Measurements from ENCODE around the gene COPS9.

Gene COPS9

DNA sequence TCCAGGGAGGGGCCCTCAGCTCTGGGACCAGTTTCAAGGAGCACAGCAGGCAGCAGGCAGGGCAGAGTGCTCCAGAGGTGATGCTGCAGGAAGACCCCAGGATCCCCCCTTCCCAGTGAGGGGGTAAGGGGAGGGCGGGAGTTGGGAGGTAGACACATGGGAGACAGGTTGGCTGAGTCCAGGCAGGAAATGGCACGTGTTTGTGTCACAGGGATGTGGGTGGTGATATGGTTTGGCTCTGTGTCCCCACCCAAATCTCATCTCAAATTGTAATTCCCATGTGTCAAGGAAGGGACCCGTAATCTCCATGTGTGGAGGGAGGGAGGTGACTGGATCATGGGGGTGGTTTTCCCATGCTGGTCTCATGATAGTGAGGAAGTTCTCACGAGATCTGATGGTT, 29.6 kb upstream of the COPS9 start:
- no peak for DNase-seq

DNA sequence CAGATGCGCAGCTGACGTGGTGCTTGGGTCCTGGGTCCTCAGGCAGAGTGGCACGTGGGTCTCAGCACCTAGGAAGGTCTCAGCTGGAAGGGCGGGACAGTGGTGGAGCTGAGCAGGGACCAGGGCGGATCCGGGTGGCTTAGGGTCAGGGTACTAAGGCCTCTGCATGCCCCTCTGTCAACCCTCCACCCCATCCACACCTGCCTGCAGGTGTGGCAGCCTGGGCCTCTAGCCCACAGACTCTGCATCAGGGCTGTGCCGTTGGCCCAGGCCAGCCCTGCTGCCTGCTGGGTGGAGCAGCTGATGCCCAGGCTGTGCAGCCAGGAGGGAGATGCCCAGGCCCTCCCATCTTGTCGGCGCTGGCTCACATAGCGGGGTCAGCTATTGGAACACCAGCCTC, 28.9 kb upstream of the COPS9 start:
- no peak for DNase-seq

DNA sequence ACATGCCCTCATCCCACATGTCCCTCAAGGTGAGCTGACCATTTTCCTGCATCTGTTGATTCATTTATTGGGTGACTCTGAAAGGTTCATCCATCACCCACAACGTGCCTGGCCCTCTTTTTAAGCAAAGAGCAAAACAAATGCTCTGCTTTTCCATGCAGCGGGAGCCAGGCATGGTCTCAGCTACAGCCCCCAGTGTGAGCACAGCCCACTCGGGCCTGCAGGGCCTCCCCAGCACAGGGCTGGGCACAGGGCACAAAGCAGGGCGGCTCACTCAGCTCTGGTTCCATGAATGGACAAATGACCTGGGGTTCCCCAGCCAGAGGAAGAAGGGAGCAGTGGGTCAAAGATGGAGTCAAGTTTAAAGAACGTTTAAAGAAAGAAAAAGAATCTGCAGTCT, 28.5 kb upstream of the COPS9 start:
- DNase-seq = no peak

DNA sequence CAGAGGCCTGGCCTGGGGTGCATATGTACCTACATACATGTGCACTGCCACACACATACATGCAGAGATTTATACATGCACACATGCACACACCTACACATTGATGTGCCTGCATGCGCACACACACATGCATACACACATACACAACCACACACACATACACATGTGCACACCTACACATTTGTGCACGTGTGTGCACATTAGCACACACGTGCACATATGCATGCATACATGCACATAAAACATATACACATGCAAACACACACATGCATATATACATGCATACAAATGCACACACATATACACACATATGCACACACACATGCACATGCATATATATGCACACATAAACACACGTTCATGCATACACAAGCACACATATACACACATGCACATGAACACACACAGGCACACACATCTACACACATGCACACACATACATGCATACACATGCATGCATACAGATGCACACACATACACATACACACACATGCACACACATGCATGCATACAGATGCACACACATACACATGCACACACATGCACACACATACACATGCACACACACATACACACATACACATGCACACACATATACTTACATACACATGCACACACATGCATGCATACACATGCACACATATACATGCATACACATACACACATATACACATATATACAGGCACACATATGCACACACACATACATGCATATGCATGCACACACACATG, 27.9 kb upstream of the COPS9 start:
- no peak for DNase-seq

DNA sequence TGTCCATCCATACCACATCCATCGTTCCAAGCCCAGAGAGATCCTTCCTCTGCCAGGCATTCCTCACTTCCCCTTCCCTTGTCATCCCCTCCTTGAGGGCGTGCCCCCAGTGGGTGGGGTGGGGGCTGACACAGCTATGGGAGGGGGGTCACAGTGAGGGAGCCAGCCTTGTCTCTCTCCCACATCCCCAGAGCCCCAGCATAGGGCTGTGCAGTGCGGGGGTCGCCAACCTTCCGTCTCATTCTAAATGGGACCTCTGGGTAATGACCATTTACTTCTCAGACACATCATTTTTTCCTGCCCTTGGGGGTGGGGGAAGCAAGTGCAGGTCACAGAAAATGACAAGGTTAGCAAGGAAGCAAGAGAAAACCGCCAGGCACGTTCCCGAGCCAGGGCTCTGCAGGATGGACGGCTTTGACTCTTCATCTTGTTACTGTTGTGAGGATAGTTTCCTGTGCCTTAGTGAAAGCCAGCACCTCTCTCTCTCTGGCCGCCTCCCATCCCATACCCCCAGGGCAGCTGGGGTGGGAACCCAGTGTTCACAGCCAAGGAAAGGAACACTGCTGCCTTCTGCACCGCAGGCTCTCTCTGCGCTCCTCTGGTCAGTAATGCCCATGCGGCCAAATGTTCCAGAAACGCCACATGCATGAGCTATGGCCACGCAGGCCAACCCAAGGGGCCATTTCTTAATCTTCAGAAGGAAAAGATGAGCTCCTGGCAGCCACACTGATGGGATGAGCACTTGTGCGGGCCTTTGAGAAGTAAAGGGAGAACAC, 27.0 kb upstream of the COPS9 start:
- DNase-seq = no peak

DNA sequence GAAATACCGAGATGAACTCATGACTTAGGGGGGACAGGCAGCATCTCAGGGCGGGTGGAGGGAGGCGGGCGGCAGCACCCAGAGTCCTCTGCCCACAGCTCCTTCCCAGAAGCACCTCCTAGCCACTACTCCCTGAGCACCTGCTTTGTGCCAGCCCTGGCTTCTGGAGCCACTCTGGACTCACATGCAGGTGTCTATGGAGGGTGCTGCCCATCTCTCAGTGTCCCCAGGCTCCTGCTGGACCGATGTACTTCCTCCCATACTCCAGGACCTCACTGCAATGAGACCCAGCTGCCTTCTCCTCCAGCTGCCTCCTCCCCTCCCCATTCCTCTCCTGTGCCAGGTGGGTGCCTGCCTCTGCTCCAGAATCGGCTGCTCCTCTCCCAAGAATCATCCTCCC, 26.4 kb upstream of the COPS9 start:
- DNase-seq = no peak

DNA sequence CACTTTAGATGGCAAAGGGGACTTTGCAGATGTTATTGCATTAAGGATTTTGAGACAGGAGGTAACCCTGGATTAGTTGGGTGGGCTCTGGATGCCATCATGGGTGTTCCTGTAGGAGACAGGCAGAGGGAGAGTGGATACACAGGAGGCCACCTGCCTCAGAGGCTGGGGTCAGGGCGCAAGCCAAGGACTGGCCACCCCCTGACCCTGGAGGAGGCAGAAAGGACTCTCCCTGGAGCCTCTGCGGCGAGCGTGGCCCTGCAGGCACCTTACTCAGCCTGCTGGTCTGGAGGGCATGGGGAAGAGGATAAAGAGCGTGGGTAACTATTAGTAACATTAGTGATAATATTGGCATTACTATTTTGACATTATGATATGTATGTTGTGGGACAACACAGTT, 25.9 kb upstream of the COPS9 start:
- no peak for DNase-seq

DNA sequence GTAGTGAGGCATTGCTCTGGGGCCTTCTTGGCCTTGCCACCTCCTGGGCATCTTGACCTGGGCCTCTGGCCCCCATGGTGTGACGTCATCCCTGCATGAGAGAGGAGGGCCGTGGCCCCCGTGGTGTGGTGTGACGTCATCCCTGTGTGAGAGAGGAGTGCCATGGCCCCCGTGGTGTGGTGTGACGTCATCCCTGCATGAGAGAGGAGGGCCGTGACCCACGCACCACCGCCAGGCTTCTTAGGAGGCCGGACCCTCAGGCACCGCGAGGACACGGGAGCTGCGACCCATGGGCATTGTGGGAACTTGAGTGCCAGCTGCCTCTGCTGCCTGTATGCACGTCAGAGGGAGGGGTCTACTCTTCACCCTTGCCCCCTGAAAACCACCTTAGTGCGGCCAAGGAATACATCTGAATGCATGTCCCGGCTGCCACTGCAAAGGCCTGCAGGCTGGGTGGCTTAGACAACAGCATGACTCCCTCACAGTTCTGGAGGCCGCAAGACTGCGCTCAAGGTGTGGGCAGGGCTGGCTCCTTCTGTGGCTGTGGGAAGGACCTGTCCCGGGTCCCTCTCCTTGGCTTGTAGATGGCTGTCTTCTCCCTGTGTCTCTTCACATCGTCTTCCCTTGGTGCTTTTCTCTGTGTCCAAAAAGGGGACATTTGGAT, 25.1 kb upstream of the COPS9 start:
- no peak for DNase-seq

DNA sequence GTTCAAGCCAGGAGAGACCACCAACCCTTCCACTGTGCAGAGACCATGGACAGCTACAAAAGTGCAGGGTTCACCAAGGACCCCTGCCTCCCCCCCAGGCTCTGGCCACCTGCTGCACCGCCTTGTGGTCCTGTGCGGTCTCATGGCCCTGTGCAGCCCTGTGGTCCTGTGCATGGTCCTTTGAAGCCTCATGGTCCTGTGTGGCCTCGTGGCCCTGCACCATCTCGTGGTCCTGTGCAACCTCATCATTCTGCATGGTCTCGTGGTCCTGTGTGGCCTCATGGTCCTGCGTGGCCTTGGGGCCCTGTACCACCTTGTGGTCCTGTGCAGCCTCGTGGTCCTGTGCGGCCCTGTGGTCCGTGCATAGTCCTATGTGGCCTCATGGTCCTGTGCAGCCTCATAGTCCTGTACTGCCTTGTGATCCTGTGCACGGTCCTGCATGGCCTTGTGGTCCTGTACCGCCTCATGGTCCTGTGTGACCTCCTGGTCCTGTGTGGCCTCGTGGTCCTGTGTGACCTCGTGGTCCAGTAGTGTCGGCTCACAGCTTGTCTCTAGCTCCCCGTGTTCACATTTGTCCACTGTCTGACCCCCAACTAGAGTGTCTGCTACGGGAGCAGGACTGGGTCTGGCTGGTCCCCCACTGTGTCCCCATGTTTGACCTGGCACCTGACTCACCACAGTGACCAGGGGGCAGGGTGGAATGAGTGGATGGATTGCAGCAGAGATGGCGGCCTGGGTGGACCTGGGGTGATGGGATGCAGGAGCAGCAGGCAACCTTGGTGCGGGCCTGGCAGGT, 24.4 kb upstream of the COPS9 start:
- DNase-seq = no peak

DNA sequence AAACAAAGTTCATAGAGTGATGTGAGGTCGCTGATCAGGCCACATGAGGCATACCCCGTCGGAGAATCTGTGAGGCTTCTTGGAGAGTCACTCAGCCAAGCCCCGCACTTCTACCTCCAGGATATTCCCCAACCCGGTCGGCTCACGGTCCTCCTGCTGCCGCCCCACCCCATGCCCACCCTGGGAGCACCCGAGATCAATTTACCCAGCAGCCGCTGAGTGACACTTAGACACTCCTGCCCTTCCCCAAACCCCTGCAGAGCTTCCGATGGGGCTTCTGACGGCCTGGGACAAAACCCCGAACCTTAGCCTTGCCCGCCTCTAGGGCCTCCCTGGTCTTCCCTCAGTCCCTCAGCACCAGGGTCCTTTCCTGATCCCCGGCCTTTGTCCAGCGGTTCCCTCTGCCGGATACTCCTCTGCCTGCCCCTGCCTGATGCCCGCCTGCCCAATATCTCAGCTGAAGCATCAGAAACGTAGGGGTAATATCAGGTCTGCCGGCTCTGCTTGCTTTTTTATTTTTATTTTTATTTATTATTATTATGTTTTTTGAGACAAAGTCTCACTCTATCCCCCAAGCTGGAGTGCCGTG, 23.2 kb upstream of the COPS9 start:
- no peak for DNase-seq

DNA sequence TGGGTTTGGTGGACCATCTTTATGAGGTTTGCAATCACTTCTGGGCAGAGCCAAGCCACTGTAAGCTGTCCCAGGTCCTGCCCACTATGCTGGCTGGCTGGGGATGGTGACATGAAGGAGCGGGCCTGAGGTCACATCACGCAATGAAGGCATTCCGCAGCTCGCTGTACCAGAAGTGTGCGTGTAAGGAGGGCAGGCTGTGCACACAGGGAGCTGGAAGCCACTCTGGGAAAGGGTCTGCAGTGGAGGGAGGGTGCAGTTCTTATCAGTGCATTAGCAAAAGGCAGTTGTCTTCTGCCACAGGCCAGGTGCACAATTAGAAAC, 21.0 kb upstream of the COPS9 start:
- no peak for DNase-seq

DNA sequence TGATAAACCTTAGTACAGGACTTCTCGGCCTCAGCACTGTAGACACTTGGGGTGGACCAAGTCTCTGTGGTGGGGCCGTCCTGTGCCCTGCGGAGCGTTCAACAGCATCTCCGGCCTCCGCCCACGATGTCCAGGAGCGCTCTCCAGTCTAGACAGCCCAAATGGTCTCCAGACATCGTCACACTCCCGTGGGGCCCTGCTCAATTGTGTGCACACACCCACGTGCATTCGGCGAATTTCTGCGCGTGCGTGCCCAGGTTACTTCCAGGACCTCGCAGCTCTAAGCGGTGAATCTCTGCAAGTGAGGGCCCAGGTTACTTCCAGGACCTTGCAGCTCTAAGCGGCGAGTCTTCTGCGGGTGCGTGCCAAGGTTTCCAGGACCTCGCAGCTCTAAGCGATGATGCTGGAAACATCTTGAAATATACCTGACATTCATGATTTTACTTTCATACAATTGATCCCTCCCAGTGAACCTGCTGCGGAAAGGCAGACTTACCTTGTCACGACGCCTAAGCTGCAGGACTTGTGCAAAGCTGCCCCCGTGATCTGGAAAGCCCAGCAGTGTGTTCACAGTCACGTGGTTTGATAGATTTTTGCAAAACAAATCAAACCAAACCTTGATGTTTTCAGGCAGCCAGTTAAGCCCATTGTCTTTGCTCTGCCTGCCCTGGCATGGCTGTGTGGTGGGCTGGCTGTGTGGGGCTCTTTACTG, 20.5 kb upstream of the COPS9 start:
- no peak for DNase-seq

DNA sequence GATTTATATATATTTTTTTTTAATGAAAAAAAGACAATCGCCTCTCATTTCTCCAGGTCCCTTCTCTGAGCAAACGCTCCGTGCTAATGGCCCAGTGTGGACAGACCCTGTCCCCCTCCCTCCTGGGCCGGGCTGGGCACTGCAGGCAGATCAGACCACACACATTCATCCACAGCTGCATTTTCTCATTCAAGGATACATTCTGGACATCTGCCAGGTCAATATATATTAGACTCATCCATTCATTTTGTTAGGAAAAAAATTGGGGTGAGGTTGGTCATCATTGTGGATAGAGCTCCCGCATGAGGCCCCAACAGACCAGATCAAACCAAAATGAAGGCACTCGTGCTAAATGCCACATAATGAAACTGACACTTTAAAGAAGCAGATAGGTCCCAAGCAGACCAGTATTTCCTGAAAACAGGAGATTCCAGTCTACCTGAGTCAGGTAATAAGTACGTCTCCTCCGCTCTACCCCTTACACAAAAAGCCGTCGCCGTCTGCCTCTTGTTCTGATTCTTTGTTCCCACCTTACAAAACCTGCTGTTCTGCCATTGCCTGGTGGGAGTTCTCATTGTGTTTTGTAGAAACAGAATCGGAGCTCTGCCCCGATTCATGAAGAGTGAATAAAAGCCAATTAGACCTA, 19.8 kb upstream of the COPS9 start:
- no peak for DNase-seq

DNA sequence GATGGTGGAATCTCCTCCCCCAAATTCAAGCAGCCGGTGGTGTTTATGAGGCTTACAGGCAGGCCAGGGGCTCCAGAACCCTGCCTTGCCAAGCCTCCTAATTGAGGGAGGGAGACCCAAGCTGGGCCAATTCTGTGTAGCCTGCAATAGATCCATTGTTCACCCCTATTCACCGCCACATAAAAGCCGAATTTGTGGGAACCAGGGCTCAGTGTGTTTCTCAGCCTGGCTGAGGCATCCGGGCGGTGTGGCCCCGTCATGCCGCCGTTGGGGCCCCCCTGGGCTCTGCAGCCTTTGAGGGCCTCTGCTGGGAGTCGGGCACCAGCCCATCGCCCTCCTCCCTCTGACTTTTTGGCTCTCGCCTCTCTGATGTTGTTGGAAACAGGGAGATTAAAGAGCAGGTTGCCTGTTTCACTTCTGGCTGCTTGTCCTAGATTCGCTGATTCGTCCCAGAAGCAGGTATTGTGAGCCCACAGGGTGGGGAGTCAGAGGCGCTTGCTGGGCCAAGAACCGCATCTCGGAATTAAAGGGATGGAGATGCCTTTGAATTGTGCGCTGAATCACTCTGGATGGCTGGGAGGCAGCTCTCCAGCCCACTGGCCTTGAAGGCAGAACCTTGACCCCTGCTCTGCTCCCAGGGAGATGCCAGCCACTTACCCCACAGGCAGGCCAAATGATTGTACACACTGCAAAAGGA, 19.1 kb upstream of the COPS9 start:
- no peak for DNase-seq

DNA sequence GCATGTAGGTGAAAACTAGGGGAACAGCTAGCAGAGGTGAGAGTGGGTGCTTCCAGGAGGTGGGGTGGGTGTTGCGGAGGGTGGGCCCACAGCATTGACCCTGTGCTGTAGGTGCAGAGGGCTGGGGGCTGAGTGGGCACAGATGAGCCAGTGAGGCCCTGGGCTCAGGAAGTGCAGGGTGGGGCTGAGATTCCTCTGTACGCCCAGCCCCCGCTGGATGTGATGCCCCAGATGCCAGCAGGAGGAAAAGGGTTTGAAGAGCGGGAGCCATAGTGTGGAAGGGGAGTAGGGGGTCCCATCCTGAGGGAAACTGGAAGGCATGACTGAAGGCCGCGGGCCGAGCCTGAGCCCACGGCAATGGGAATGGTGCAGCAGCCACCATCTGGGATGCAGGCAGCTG, 18.5 kb upstream of the COPS9 start:
- no peak for DNase-seq

DNA sequence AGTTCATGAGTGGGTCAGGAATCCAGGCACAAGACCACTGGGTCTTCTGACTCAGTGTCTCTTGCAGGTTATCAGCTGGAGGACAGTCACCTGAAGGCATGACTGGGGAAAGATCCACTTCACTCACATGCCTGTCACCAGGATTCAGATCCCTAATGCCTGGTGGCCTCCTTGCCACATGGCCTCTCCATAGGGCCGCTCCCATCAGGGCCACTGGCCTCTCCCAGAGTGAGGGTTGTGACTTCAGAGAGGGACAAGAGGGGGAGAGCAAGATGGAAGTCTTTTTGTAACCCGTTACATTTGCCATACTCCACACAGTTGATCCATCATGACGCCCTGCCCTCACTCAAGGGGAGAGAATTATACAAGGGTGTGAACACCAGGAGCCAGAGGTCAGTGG, 17.3 kb upstream of the COPS9 start:
- DNase-seq = no peak

DNA sequence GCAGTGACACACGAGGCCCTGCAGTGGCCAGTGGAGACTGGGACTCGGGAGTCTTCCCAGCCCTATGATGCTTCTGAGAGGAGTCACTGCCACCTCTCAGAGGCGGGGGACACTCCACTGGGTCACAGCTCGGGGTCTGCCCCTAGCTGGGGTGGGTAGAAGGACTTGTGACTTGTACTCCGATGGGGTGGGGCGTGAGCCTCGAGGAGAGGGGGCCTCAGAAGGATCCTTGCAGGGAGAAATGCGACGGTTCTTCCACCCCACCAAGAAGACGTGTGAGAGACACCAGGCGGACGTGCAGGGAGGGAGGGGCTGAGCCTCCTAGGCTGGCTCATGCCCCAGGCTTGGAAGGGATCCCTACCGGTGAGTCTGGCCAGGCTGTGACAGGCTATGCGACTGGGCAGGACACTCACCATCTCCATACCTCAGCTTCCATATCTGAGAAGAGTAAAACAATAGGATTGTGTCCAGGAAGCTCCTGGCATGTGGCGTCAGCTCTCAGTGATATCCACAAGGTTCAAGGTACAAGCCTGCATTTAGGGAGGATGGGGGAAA, 15.4 kb upstream of the COPS9 start:
- no peak for DNase-seq

DNA sequence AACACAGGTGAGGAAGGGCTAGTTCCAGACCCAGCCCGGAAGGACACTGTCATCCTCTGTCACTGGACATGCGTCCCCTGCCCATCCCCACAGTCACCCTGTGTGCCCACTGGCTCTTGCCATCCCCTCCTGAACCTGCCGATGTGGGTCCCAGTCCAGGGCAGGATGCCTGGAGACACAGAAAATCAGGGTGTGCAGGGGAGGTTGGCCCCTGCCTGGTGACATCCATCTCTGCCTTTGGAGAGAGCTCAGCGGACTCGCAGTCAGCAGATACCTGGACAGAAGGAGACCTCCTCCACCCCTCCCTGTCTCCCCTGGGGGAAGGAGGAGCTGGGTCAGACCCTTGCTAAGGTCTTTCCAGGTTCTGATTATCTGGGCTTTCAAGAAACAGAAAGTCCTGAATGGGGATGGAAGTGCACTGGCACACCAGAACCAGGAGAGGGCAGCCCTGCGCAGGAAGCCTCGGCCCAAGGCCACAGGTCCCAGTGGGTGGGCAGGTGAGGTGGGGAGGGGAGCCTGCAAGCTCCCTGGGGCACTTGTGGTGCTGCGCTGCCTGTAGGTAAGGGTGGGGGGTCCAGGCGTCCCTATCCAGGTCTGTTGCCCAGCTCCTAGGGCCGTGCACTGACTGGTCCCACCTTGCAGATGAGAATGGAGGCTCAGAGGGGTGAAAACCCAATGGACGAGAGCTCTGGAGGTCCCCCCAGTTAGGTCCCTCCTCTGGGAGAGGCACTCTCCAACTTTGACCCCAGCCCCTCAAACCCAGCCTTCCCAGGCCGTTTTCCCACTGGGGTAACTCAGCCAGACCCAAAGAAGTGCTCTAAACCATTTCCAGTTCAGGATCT, 14.1 kb upstream of the COPS9 start:
- DNase-seq = peak; percentile 26

DNA sequence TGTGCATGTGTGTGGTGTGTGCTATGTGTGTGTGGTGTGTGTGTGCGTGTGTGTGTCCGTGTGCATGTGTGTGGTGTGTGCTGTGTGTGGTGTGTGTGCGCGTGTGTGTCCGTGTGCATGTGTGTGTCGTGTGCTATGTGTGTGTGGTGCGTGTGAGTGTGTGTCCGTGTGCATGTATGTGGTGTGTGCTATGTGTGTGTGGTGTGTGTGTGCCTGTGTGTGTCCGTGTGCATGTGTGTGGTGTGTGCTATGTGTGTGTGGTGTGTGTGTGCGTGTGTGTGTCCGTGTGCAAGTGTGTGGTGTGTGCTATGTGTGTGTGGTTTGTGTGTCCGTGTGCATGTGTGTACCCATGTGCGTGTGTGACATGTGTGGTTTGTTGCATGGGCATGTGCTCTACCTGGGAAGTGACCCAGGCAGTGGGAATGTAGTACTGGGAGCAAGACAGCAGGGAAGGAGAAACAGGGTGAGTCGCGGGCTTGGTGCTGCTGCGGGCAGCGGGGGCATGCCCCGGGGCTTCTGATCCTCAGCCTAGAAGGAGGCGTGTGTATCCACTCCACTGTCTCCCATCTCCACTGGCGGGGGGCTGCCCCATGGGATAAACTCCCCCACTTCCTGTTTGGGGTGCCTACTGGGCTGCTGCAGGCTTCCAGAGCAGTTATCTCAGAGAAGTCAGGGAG, 11.9 kb upstream of the COPS9 start:
- no peak for DNase-seq
